ENCODE results near the gene TNFSF18.

DNA sequence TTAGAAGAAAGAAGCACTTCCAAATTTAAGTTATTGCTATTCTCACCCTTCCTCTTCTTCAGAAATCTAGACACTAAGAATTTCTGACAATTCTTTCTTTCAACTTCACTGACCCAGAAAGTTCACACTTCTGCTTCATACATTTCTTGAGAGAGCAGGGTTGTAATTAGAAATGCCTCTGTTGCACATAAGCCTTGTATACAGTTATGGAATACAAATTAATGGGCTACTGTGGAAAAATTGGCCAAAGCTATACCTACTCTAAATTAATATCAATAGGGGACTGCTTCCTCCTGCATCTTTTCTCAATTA lies 1.5 kb downstream of the TNFSF18 start:
- TF ChIP-seq, protein P1, sequence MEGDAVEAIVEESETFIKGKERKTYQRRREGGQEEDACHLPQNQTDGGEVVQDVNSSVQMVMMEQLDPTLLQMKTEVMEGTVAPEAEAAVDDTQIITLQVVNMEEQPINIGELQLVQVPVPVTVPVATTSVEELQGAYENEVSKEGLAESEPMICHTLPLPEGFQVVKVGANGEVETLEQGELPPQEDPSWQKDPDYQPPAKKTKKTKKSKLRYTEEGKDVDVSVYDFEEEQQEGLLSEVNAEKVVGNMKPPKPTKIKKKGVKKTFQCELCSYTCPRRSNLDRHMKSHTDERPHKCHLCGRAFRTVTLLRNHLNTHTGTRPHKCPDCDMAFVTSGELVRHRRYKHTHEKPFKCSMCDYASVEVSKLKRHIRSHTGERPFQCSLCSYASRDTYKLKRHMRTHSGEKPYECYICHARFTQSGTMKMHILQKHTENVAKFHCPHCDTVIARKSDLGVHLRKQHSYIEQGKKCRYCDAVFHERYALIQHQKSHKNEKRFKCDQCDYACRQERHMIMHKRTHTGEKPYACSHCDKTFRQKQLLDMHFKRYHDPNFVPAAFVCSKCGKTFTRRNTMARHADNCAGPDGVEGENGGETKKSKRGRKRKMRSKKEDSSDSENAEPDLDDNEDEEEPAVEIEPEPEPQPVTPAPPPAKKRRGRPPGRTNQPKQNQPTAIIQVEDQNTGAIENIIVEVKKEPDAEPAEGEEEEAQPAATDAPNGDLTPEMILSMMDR (IDR thresholded peaks at IDR 0.05), result no peak
- TF ChIP-seq POLR2AphosphoS5 (IDR thresholded peaks at IDR 0.05) (no peak), POLR2A (IDR thresholded peaks at IDR 0.05) (no peak)

Measured in breast epithelium (tissue), 3 donors.